Dendritic cell treated with granulocyte-macrophage colony-stimulating factor and Interleukin-4, amounts not matched to agents 40 ng/mL and 50 ng/mL, for 4 days (primary cell): ENCODE results near the gene PCDHGC4.

Experiments
- H3K27ac Mint-ChIP-seq: one replicate; pipeline ENCODE4 v1.8.0; 2022; ENCODE audit warnings: mild to moderate bottlenecking, mixed read lengths
- H3K27me3 Mint-ChIP-seq: one replicate; pipeline ENCODE4 v1.8.0; 2022; ENCODE audit warnings: mild to moderate bottlenecking, mixed read lengths
- H3K36me3 Mint-ChIP-seq: one replicate; pipeline ENCODE4 v1.8.0; 2022; ENCODE audit warnings: low read depth, mixed read lengths
- H3K4me1 Mint-ChIP-seq: one replicate; pipeline ENCODE4 v1.8.0; 2022; ENCODE audit warnings: low read depth, mixed read lengths
- H3K4me3 Mint-ChIP-seq: one replicate; pipeline ENCODE4 v1.8.0; 2022; ENCODE audit warnings: mild to moderate bottlenecking, moderate library complexity, mixed read lengths
- H3K9me3 Mint-ChIP-seq: one replicate; pipeline ENCODE4 v1.8.0; 2022; ENCODE audit warnings: mixed read lengths
- intact Hi-C: fragments of 100-400 bp; cut with micrococcal nuclease; formaldehyde crosslinking; loops from one replicate; pipeline ENCODE4 v1.15.0; 2022

PCDHGC4 gene

GRCh38 chr5:141512911-141513626 lies 28.2 kb downstream of the PCDHGC4 start:
- Mint-ChIP-seq H3K27ac (peak overlapping the region; percentile 55), H3K36me3 (peaks cover 55% of the 10 kb centered on the region), H3K9me3 (no peaks in the 10 kb centered on the region), H3K4me3 (peak overlapping the region; percentile 74), H3K4me1 (peaks cover 81% of the 10 kb centered on the region), H3K27me3 (peaks cover 24% of the 10 kb centered on the region)
- intact Hi-C loops: loop anchor here (10.0 kb wide), 1 partner anchor 188 kb away; the partner anchor contains the start of gene TAF7

- H3K4me3 Mint-ChIP-seq: peak overlapping the region; percentile 74
- H3K9me3 Mint-ChIP-seq: no peaks in the 10 kb centered on the region
- H3K27me3 Mint-ChIP-seq: peaks cover 21% of the 10 kb centered on the region
- peak overlapping the region; percentile 55 for H3K27ac Mint-ChIP-seq
- peaks cover 63% of the 10 kb centered on the region for H3K36me3 Mint-ChIP-seq
- peaks cover 80% of the 10 kb centered on the region for H3K4me1 Mint-ChIP-seq
- intact Hi-C loops: loop anchor here (10.0 kb wide), 1 partner anchor 189 kb away; the partner anchor contains the start of gene TAF7
Measured at GRCh38 chr5:141513627-141514329, 28.9 kb downstream of the PCDHGC4 start.

GRCh38 chr5:141514330-141515133 lies 29.7 kb downstream of the PCDHGC4 start:
- Mint-ChIP-seq H3K27me3 (peaks cover 17% of the 10 kb centered on the region), H3K4me1 (peaks cover 80% of the 10 kb centered on the region), H3K27ac (no peak overlapping the region), H3K4me3 (no peak overlapping the region), H3K9me3 (no peaks in the 10 kb centered on the region), H3K36me3 (peaks cover 70% of the 10 kb centered on the region)
- intact Hi-C loops: loop anchor here (10.0 kb wide), 1 partner anchor 190 kb away; the partner anchor contains the start of gene TAF7

- Mint-ChIP-seq H3K36me3 (peaks cover 76% of the 10 kb centered on the region), H3K4me1 (peaks cover 82% of the 10 kb centered on the region)
- intact Hi-C loops: loop anchor here (10.0 kb wide), 1 partner anchor 190 kb away; the partner anchor contains the start of gene TAF7
Measured at GRCh38 chr5:141515141-141515540, 30.3 kb downstream of the PCDHGC4 start.

GRCh38 chr5:141515946-141516671 lies 31.3 kb downstream of the PCDHGC4 start:
- peaks cover 15% of the 10 kb centered on the region for H3K27me3 Mint-ChIP-seq
- H3K4me1 Mint-ChIP-seq: peaks cover 91% of the 10 kb centered on the region
- no peak overlapping the region for H3K4me3 Mint-ChIP-seq
- intact Hi-C loops: loop anchor here (10.0 kb wide), 1 partner anchor 191 kb away; the partner anchor contains the start of gene TAF7
- H3K27ac Mint-ChIP-seq: no peak overlapping the region
- H3K36me3 Mint-ChIP-seq: peaks cover 86% of the 10 kb centered on the region
- H3K9me3 Mint-ChIP-seq: no peaks in the 10 kb centered on the region

More at GRCh38 chr5:141515141-141515540, 30.3 kb downstream of the PCDHGC4 start:
- Mint-ChIP-seq H3K9me3 (no peaks in the 10 kb centered on the region), H3K4me3 (no peak overlapping the region), H3K27me3 (peaks cover 15% of the 10 kb centered on the region), H3K27ac (no peak overlapping the region)

GRCh38 chr5:141516672-141517025 lies 31.8 kb downstream of the PCDHGC4 start:
- Mint-ChIP-seq H3K27me3 (peaks cover 12% of the 10 kb centered on the region), H3K36me3 (peaks cover 91% of the 10 kb centered on the region), H3K9me3 (no peaks in the 10 kb centered on the region), H3K27ac (no peak overlapping the region), H3K4me3 (no peak overlapping the region), H3K4me1 (peaks cover 93% of the 10 kb centered on the region)
- intact Hi-C loops: loop anchor here (10.0 kb wide), 1 partner anchor 192 kb away; the partner anchor contains the start of gene TAF7

GRCh38 chr5:141517312-141517711 lies 32.5 kb downstream of the PCDHGC4 start:
- Mint-ChIP-seq H3K36me3 (peaks cover 98% of the 10 kb centered on the region), H3K27me3 (peaks cover 10% of the 10 kb centered on the region)
- intact Hi-C loops: loop anchor here (10.0 kb wide), 1 partner anchor 193 kb away; the partner anchor contains the start of gene TAF7

GRCh38 chr5:141517880-141518617 lies 33.2 kb downstream of the PCDHGC4 start:
- intact Hi-C loops: loop anchor here (10.0 kb wide), 1 partner anchor 193 kb away; the partner anchor contains the start of gene TAF7
- Mint-ChIP-seq H3K36me3 (peaks cover 97% of the 10 kb centered on the region), H3K4me1 (peaks cover 97% of the 10 kb centered on the region), H3K4me3 (no peak overlapping the region), H3K9me3 (no peaks in the 10 kb centered on the region), H3K27me3 (peaks cover 5% of the 10 kb centered on the region), H3K27ac (no peak overlapping the region)

More at GRCh38 chr5:141517312-141517711, 32.5 kb downstream of the PCDHGC4 start:
- no peak overlapping the region for H3K4me3 Mint-ChIP-seq
- no peaks in the 10 kb centered on the region for H3K9me3 Mint-ChIP-seq
- peaks cover 97% of the 10 kb centered on the region for H3K4me1 Mint-ChIP-seq
- no peak overlapping the region for H3K27ac Mint-ChIP-seq

- no peaks in the 10 kb centered on the region for H3K9me3 Mint-ChIP-seq
- peaks cover 94% of the 10 kb centered on the region for H3K4me1 Mint-ChIP-seq
- intact Hi-C loops: loop anchor here (10.0 kb wide), 1 partner anchor 194 kb away; the partner anchor contains the start of gene TAF7
- H3K4me3 Mint-ChIP-seq: no peak overlapping the region
- peaks cover 2% of the 10 kb centered on the region for H3K27me3 Mint-ChIP-seq
- peaks cover 91% of the 10 kb centered on the region for H3K36me3 Mint-ChIP-seq
- no peak overlapping the region for H3K27ac Mint-ChIP-seq
Measured at GRCh38 chr5:141518618-141519015, 33.8 kb downstream of the PCDHGC4 start.

- intact Hi-C loops: loop anchor here (5.0 to 10.0 kb wide), 2 partner anchors 37 to 195 kb away; partner anchors contain the start of gene TAF7
- Mint-ChIP-seq H3K27ac (peak overlapping the region; percentile 58), H3K4me1 (peaks cover 81% of the 10 kb centered on the region), H3K36me3 (peaks cover 78% of the 10 kb centered on the region), H3K27me3 (no peaks in the 10 kb centered on the region), H3K9me3 (no peaks in the 10 kb centered on the region), H3K4me3 (no peak overlapping the region)
Measured at GRCh38 chr5:141519605-141520565, 35.1 kb downstream of the PCDHGC4 start.

GRCh38 chr5:141521244-141521781 lies 36.5 kb downstream of the PCDHGC4 start:
- peaks cover 68% of the 10 kb centered on the region for H3K4me1 Mint-ChIP-seq
- peaks cover 64% of the 10 kb centered on the region for H3K36me3 Mint-ChIP-seq
- no peaks in the 10 kb centered on the region for H3K27me3 Mint-ChIP-seq
- H3K4me3 Mint-ChIP-seq: no peak overlapping the region
- no peaks in the 10 kb centered on the region for H3K9me3 Mint-ChIP-seq
- intact Hi-C loops: loop anchor here (5.0 kb wide), 1 partner anchor 36 kb away; no protein-coding TSS in a partner anchor
- H3K27ac Mint-ChIP-seq: peak overlapping the region; percentile 58
